ENCODE data around the gene TMEM119.
A peak's percentile ranks its signal among the peaks of the same experiment; 100 is the strongest.

The TMEM119 gene

GRCh38 chr12:108614639-108615038, 16.8 kb upstream of the TMEM119 start:
- no peak for DNase-seq

- no peak for DNase-seq
Observed at GRCh38 chr12:108614041-108614440, 16.2 kb upstream of the TMEM119 start.

GRCh38 chr12:108613548-108613947, 15.7 kb upstream of the TMEM119 start:
- DNase-seq, result no peak

- no peak for DNase-seq
Observed at GRCh38 chr12:108612788-108613282, 15.0 kb upstream of the TMEM119 start.

GRCh38 chr12:108611884-108612415, 14.1 kb upstream of the TMEM119 start:
- DNase-seq, result peak; percentile 59

GRCh38 chr12:108610856-108611605, 13.1 kb upstream of the TMEM119 start:
- no peak for DNase-seq

- no peak for DNase-seq
Observed at GRCh38 chr12:108610336-108610815, 12.5 kb upstream of the TMEM119 start.

GRCh38 chr12:108609537-108610335, 11.9 kb upstream of the TMEM119 start:
- DNase-seq, result no peak

GRCh38 chr12:108608616-108609015, 10.7 kb upstream of the TMEM119 start:
- DNase-seq, result no peak

- DNase-seq, result no peak
Observed at GRCh38 chr12:108607981-108608600, 10.2 kb upstream of the TMEM119 start.

GRCh38 chr12:108606492-108606891, 8.6 kb upstream of the TMEM119 start:
- DNase-seq, result no peak

- no peak for DNase-seq
Observed at GRCh38 chr12:108605690-108606406, 8.0 kb upstream of the TMEM119 start.

- DNase-seq, result no peak
Observed at GRCh38 chr12:108605000-108605689, 7.3 kb upstream of the TMEM119 start.

- DNase-seq, result no peak
Observed at GRCh38 chr12:108604208-108604941, 6.5 kb upstream of the TMEM119 start.

GRCh38 chr12:108603743-108604142, 5.9 kb upstream of the TMEM119 start:
- no peak for DNase-seq

GRCh38 chr12:108602976-108603704, 5.3 kb upstream of the TMEM119 start:
- DNase-seq, result no peak

GRCh38 chr12:108602209-108602705, 4.4 kb upstream of the TMEM119 start:
- DNase-seq, result no peak

- DNase-seq, result no peak
Observed at GRCh38 chr12:108600702-108601007, 2.8 kb upstream of the TMEM119 start.

- no peak for DNase-seq
Observed at GRCh38 chr12:108599948-108600701, 2.2 kb upstream of the TMEM119 start.

- DNase-seq, result no peak
Observed at GRCh38 chr12:108599541-108599940, 1.7 kb upstream of the TMEM119 start.
